ENCODE results near the gene AFF3. TPM values are rescaled to one million over a fixed set of nuclear protein-coding genes. Genes with fewer than 3 reads are reported as not detected.
A peak's percentile ranks its signal among the peaks of the same experiment; 100 is the strongest.

Gene AFF3
- total and polyA plus RNA-seq, 2 of the 4 experiments (the other 2 are of a cell fraction) = 12.9 to 14.3 TPM

DNA sequence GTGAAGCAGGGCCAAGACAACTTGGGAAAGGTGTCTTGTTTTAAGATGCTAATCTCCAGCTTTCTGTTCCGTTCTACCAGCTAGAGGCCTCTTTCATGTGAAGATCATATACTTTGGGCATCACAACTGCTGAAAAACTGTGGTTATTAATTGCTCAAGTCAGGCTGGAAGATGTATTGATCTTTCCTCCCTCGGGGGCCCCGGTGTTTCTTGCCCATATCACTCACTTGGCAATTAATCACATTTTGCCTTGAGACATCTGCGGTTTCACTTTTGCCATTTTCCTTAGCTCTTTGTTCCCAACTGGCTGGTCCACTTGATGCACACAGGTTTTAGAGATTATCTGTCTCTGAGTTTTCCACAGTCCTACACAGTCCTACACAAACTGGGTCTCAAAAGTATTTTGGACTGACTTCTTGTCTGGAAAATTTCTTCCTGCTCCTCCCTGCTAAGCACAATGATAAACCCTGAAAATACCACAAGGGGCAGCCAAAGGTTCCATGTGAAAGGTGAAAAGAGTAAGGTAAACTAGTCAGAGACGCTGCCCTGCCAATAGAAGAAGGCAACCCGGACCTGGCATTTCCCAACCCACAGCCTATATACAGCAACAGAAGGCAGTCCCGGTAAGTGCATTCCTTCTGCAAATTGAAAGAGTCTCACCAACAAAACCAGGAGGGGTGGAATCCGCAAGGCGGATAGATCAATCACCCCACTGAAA, 181.0 kb downstream of the AFF3 start:
- 70% methylated on average over 4 of the region's 9 CpGs; no CpG with 5 or more reads in 1 of the 2 experiments for WGBS, 2 experiments (ENCODE audit: extremely low coverage in 2 of 2, insufficient read length in 1 of 2)
- Histone ChIP-seq H3K79me1 (ENCODE audit: low read depth in 1 of 2, low read length in 2 of 2) (peaks cover 15 to 39% of the 10 kb centered on the region in 2 experiments), H2BK120ac (ENCODE audit: low read depth, low read length) (peak overlapping the region; percentile 85), H2BK15ac (ENCODE audit: low read depth, low read length) (peak overlapping the region; percentile 59; the same call in 2 of the 3 replicates), H3K14ac (replicated peaks; ENCODE audit: low read depth, low read length) (peak overlapping the region; percentile 85), H2AFZ (replicated peaks; ENCODE audit: low read length, poor library complexity) (peak overlapping the region; percentile 77), H3K4me3 (ENCODE audit: insufficient read depth, low read depth, low read length) (no peak overlapping the region), H3K27ac (ENCODE audit: insufficient read depth, low read length) (peak overlapping the region; percentile 97; the same call in 1 of the 2 replicates), H4K91ac (ENCODE audit: insufficient read depth, low read depth, low read length) (peak overlapping the region; percentile 68), H3K9me3 (ENCODE audit: control insufficient read depth, insufficient read depth, low read length) (no peaks in the 10 kb centered on the region), H4K5ac (ENCODE audit: low read depth, low read length) (peak overlapping the region; percentile 94), H4K8ac (ENCODE audit: low read depth in 2 of 2, low read length in 2 of 2) (peak overlapping the region; percentile 67 to 71; a peak in 3 of 4 replicates), H3K4ac (ENCODE audit: low read depth, low read length) (peak overlapping the region; percentile 89), H3K18ac (ENCODE audit: low read depth, low read length) (peak overlapping the region; percentile 85), H3K36me3 (ENCODE audit: control insufficient read depth, insufficient read depth, low read length) (peaks cover 3% of the 10 kb centered on the region), H4K20me1 (ENCODE audit: insufficient read depth, low read length) (no peaks in the 10 kb centered on the region), H2AK5ac (ENCODE audit: low read depth, low read length) (peak overlapping the region; percentile 86), H3K56ac (ENCODE audit: extremely low read depth, insufficient read depth, low read length) (no peak overlapping the region), H3K9ac (ENCODE audit: low read depth, low read length) (peak overlapping the region; percentile 63), H3K4me1 (ENCODE audit: control insufficient read depth, insufficient read depth, low read length) (peaks cover 17% of the 10 kb centered on the region), H2BK5ac (ENCODE audit: low read depth, low read length, poor library complexity, severe bottlenecking) (peak overlapping the region; percentile 65), H3K4me2 (ENCODE audit: low read depth, low read length) (peak overlapping the region; percentile 83), H3K23ac (ENCODE audit: low read depth, low read length) (peak overlapping the region; percentile 65), H3K9me1 (ENCODE audit: insufficient read depth, low read length) (peaks cover 16% of the 10 kb centered on the region), H3K27me3 (ENCODE audit: control insufficient read depth, insufficient read depth, low read length) (no peaks in the 10 kb centered on the region), H2AK9ac (replicated peaks; ENCODE audit: low read depth, low read length, poor library complexity) (peak overlapping the region; percentile 16), H2BK20ac (ENCODE audit: low read depth, low read length) (peak overlapping the region; percentile 63)
- intact Hi-C loops (cut with micrococcal nuclease) = no loop called here
- dilution Hi-C loops (cut with HindIII; ENCODE audit: low sequenced_read_pairs, unreplicated experiment) = no loop called here
- TF ChIP-seq, protein P1, sequence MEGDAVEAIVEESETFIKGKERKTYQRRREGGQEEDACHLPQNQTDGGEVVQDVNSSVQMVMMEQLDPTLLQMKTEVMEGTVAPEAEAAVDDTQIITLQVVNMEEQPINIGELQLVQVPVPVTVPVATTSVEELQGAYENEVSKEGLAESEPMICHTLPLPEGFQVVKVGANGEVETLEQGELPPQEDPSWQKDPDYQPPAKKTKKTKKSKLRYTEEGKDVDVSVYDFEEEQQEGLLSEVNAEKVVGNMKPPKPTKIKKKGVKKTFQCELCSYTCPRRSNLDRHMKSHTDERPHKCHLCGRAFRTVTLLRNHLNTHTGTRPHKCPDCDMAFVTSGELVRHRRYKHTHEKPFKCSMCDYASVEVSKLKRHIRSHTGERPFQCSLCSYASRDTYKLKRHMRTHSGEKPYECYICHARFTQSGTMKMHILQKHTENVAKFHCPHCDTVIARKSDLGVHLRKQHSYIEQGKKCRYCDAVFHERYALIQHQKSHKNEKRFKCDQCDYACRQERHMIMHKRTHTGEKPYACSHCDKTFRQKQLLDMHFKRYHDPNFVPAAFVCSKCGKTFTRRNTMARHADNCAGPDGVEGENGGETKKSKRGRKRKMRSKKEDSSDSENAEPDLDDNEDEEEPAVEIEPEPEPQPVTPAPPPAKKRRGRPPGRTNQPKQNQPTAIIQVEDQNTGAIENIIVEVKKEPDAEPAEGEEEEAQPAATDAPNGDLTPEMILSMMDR (conservative IDR thresholded peaks at IDR 0.05; ENCODE audit: low read depth, low read length) = no peak
- TF ChIP-seq FOS (IDR thresholded peaks at IDR 0.05; ENCODE audit: low read depth, low read length) (no peak), MAFK (IDR thresholded peaks at IDR 0.05; ENCODE audit: low read depth, low read length) (no peak), MAZ (IDR thresholded peaks at IDR 0.05; ENCODE audit: borderline replicate concordance, low read depth, low read length) (no peak), BHLHE40 (IDR thresholded peaks at IDR 0.05; ENCODE audit: low read depth, low read length) (no peak), MXI1 (IDR thresholded peaks at IDR 0.05; ENCODE audit: borderline replicate concordance, low read depth, low read length) (no peak), POLR2A (IDR thresholded peaks at IDR 0.05; ENCODE audit: low read depth, low read length) (no peak), SMC3 (IDR thresholded peaks at IDR 0.05; ENCODE audit: low read depth, low read length) (no peak), NFE2L2 (IDR thresholded peaks at IDR 0.05; ENCODE audit: low read depth, low read length) (no peak)
- POLR2A ChIA-PET (ENCODE audit: unreplicated experiment) = no interaction called here
- DNase-seq (no peak), ATAC-seq (ENCODE audit: low read depth) (no peak)
- CTCF ChIA-PET = interaction anchor here (1.0 to 1.2 kb wide), 2 partner anchors 9 to 35 kb away, joined by 3 read pairs; no protein-coding TSS in a partner anchor
- in situ Hi-C loops (cut with MboI; ENCODE audit: low sequenced_read_pairs) = no loop called here
- no TSS peak for BruUV-seq (replicated peaks)

Data from IMR-90 (cell line).